HepG2 (cell line): Measurements from ENCODE around the gene ZNF605. TPM values are rescaled to one million over a fixed set of nuclear protein-coding genes. Genes with fewer than 3 reads are reported as not detected.

ENCODE experiments used
- AKAP8 ChIP-seq: sonication (generic); formaldehyde crosslinking; IDR thresholded peaks from 2 replicates; pipeline ENCODE4 v1.5.1; 2020; ENCODE audit warnings: mild to moderate bottlenecking, missing genetic modification reagents
- ASH2L ChIP-seq: fragments of 300-600, 200-600 bp; sonication (generic); IDR thresholded peaks from 2 replicates; pipeline ENCODE4 v1.7.0; 2017; ENCODE audit warnings: low read depth, mild to moderate bottlenecking, moderate library complexity, mixed read lengths, low read length; ENCODE audit not compliant: insufficient read length
- CBX2 ChIP-seq, 2 experiments: fragments of 200-600 bp in 1 of 2; sonication (generic); formaldehyde crosslinking in 1 of 2; IDR thresholded peaks; 2 replicates each; pipeline versions ENCODE4 v1.7.0 to v1.8.1; 2018 to 2022; ENCODE audit warnings: low read depth in 2 of 2, low read length in 1 of 2, mild to moderate bottlenecking in 1 of 2, missing genetic modification reagents in 1 of 2
- FLYWCH1 ChIP-seq: sonication (generic); formaldehyde crosslinking; IDR thresholded peaks from 2 replicates; pipeline ENCODE4 v1.8.1; 2023; ENCODE audit warnings: mild to moderate bottlenecking, missing genetic modification reagents
- GATA4 ChIP-seq: sonication (generic); IDR thresholded peaks from 2 replicates; pipeline ENCODE4 v1.6.1; 2016; ENCODE audit warnings: antibody characterized with exemption, low read depth, borderline replicate concordance
- GZF1 ChIP-seq: sonication (generic); formaldehyde crosslinking; IDR thresholded peaks from 2 replicates; pipeline ENCODE4 v1.5.1; 2020; ENCODE audit warnings: mild to moderate bottlenecking, missing genetic modification reagents
- HNF4G ChIP-seq, 2 experiments: sonication (generic) in 1 of 2; formaldehyde crosslinking in 1 of 2; IDR thresholded peaks; 2 replicates each; pipeline versions ENCODE4 v1.4.0 to v1.6.1; 2011 to 2020; ENCODE audit warnings: borderline replicate concordance in 2 of 2, low read depth in 2 of 2, mild to moderate bottlenecking in 2 of 2, low read length in 1 of 2, missing genetic modification reagents in 1 of 2, moderate library complexity in 1 of 2
- KMT2B ChIP-seq: IDR thresholded peaks from 2 replicates; pipeline ENCODE4 v1.6.1; 2016; ENCODE audit warnings: missing genetic modification reagents, missing compliant biosample characterization
- MEIS1 ChIP-seq: sonication (generic); formaldehyde crosslinking; IDR thresholded peaks from 2 replicates; pipeline ENCODE4 v1.9.0; 2021; ENCODE audit warnings: mild to moderate bottlenecking, missing genetic modification reagents, moderate library complexity, borderline replicate concordance
- MIER3 ChIP-seq: IDR thresholded peaks from 2 replicates; pipeline ENCODE4 v1.6.1; 2016; ENCODE audit warnings: missing compliant biosample characterization, borderline replicate concordance
- MTA1 ChIP-seq: sonication (generic); formaldehyde crosslinking; IDR thresholded peaks from 2 replicates; pipeline ENCODE4 v1.4.0; 2020; ENCODE audit warnings: missing genetic modification reagents, mild to moderate bottlenecking, borderline replicate concordance
- PAX8 ChIP-seq: sonication (generic); formaldehyde crosslinking; IDR thresholded peaks from 2 replicates; pipeline ENCODE4 v1.8.0; 2022; ENCODE audit warnings: mild to moderate bottlenecking, missing genetic modification reagents, borderline replicate concordance
- RXRB ChIP-seq: IDR thresholded peaks from 2 replicates; pipeline ENCODE4 v1.6.1; 2016; ENCODE audit warnings: borderline replicate concordance, missing genetic modification reagents, missing compliant biosample characterization
- SKI ChIP-seq: fragments of 450-650 bp; IDR thresholded peaks from one replicate; pipeline ENCODE4 v1.6.1; 2018; ENCODE audit warnings: mild to moderate bottlenecking; ENCODE audit not compliant: partially characterized antibody
- SOX5 ChIP-seq: IDR thresholded peaks from 2 replicates; pipeline ENCODE4 v1.6.1; 2016; ENCODE audit warnings: borderline replicate concordance
- SP1 ChIP-seq, 2 experiments: fragments of 450-650 bp in 1 of 2; sonication (generic) in 1 of 2; formaldehyde crosslinking in 1 of 2; IDR thresholded peaks; 2 replicates each; pipeline versions ENCODE4 v1.4.0 to v1.6.1; 2016 to 2020; ENCODE audit warnings: missing genetic modification reagents in 1 of 2
- SP2 ChIP-seq: sonication (generic); formaldehyde crosslinking; IDR thresholded peaks from 2 replicates; pipeline ENCODE4 v1.5.1; 2020; ENCODE audit warnings: mild to moderate bottlenecking, missing genetic modification reagents
- YEATS2 ChIP-seq: sonication (generic); formaldehyde crosslinking; IDR thresholded peaks from 2 replicates; pipeline ENCODE4 v1.4.0; 2020; ENCODE audit warnings: missing genetic modification reagents, borderline replicate concordance
- ZNF17 ChIP-seq: sonication (generic); formaldehyde crosslinking; IDR thresholded peaks from 2 replicates; pipeline ENCODE4 v1.5.0; 2020; ENCODE audit warnings: mild to moderate bottlenecking, missing genetic modification reagents
- ZNF207 ChIP-seq: fragments of 450-650 bp; IDR thresholded peaks from 2 replicates; pipeline ENCODE4 v1.6.1; 2016; ENCODE audit warnings: antibody characterized with exemption, borderline replicate concordance
- ZNF230 ChIP-seq: sonication (generic); formaldehyde crosslinking; IDR thresholded peaks from 2 replicates; pipeline ENCODE4 v1.4.0; 2020; ENCODE audit warnings: mild to moderate bottlenecking, missing genetic modification reagents
- ZNF335 ChIP-seq: sonication (generic); formaldehyde crosslinking; IDR thresholded peaks from 2 replicates; pipeline ENCODE4 v1.4.0; 2020; ENCODE audit warnings: missing genetic modification reagents
- ZNF350 ChIP-seq: sonication (generic); formaldehyde crosslinking; IDR thresholded peaks from 2 replicates; pipeline ENCODE4 v1.4.0; 2020; ENCODE audit warnings: mild to moderate bottlenecking, low read depth, missing genetic modification reagents, borderline replicate concordance
- ZNF367 ChIP-seq: sonication (generic); formaldehyde crosslinking; IDR thresholded peaks from 2 replicates; pipeline ENCODE4 v1.4.0; 2020; ENCODE audit warnings: missing genetic modification reagents, borderline replicate concordance
- ZNF382 ChIP-seq: sonication (generic); formaldehyde crosslinking; IDR thresholded peaks from 2 replicates; pipeline ENCODE4 v1.5.0; 2020; ENCODE audit warnings: missing genetic modification reagents, mild to moderate bottlenecking, borderline replicate concordance
- ZNF530 ChIP-seq: sonication (generic); formaldehyde crosslinking; IDR thresholded peaks from 2 replicates; pipeline ENCODE4 v1.5.0; 2020; ENCODE audit warnings: low read depth, mild to moderate bottlenecking, missing genetic modification reagents
- ZNF564 ChIP-seq: sonication (generic); formaldehyde crosslinking; IDR thresholded peaks from 2 replicates; pipeline ENCODE4 v1.8.1; 2023; ENCODE audit warnings: mild to moderate bottlenecking, missing genetic modification reagents
- ZNF629 ChIP-seq: sonication (generic); formaldehyde crosslinking; conservative IDR thresholded peaks from 2 replicates; pipeline ENCODE4 v1.5.0; 2020; ENCODE audit warnings: missing genetic modification reagents
- ZNF766 ChIP-seq: sonication (generic); formaldehyde crosslinking; IDR thresholded peaks from 2 replicates; pipeline ENCODE4 v1.5.0; 2020; ENCODE audit warnings: missing genetic modification reagents, borderline replicate concordance
- polyA plus RNA-seq, 8 experiments: library from polyadenylated mRNA; depleted of rRNA in 3 of 8; stranded (reverse) in 7 of 8; unstranded in 1 of 8; fragments of >200 nt; fragmentation: Illumina TruSeq in 4 of 8; extraction: Trizol in 4 of 8; gene quantifications; 2 replicates each; pipeline versions ENCODE4 v1.2.1 to v1.2.3, GENCODE V29; 2011 to 2016; ENCODE audit warnings: low read depth in 4 of 8, missing spikeins in 1 of 8, mixed read lengths in 1 of 8; ENCODE audit not compliant: insufficient read depth in 1 of 8
- total RNA-seq, 5 experiments: library from RNA; depleted of rRNA; stranded (reverse); fragments of >200 nt; fragmentation: Illumina TruSeq; extraction: Trizol; gene quantifications; 2 replicates each; pipeline ENCODE4 v1.2.3, GENCODE V29; 2016; ENCODE audit warnings: low read depth in 1 of 5
- TF ChIP-seq, protein P1 (sequence below): sonication (generic); formaldehyde crosslinking; IDR thresholded peaks from 2 replicates; pipeline ENCODE4 v1.4.0; 2020; ENCODE audit warnings: missing genetic modification reagents

The ZNF605 gene
- total and polyA plus RNA-seq, 2 of the 13 experiments (the other 11 are each of a cell fraction or from before 2014, with no cell fraction given), result 6.7 to 6.8 TPM

GRCh38 chr12:132956011-132956788, at the start of gene ZNF605 (continued):
- TF ChIP-seq ASH2L, result peak; percentile 53
- peak; percentile 25; the same call in 1 of the 2 replicates for TF ChIP-seq ZNF350 (CRISPR knock-in tag)
- TF ChIP-seq HNF4G (IDR thresholded peaks at IDR 0.05; ENCODE audit: borderline replicate concordance, low read depth, low read length), result no peak
- no peak for TF ChIP-seq HNF4G (CRISPR knock-in tag; IDR thresholded peaks at IDR 0.05; ENCODE audit: borderline replicate concordance, low read depth)
- TF ChIP-seq MIER3, result no peak; the same call in 1 of the 2 replicates
- 0 out of 2 replicates have a peak, but pooled peaks have one; percentile 40 for TF ChIP-seq ZNF766 (CRISPR knock-in tag)
- no peak for TF ChIP-seq ZNF629
- TF ChIP-seq RXRB (CRISPR knock-in tag), result no peak
- TF ChIP-seq ZNF382 (CRISPR knock-in tag), result no peak
- TF ChIP-seq ZNF564, result peak; percentile 55; the same call in 1 of the 2 replicates
- peak; percentile 43 for TF ChIP-seq SP2 (CRISPR knock-in tag)
- TF ChIP-seq ZNF17 (CRISPR knock-in tag), result no peak
- TF ChIP-seq GATA4, result no peak
- no peak for TF ChIP-seq MEIS1 (CRISPR knock-in tag)
- TF ChIP-seq ZNF230 (CRISPR knock-in tag), result 0 out of 2 replicates have a peak, but pooled peaks have one; percentile 19
- TF ChIP-seq KMT2B (CRISPR knock-in tag), result peak; percentile 67; the same call in 1 of the 2 replicates
- no peak for TF ChIP-seq FLYWCH1 (CRISPR knock-in tag)
- TF ChIP-seq YEATS2 (CRISPR knock-in tag), result peak; percentile 78
- TF ChIP-seq, protein P1, sequence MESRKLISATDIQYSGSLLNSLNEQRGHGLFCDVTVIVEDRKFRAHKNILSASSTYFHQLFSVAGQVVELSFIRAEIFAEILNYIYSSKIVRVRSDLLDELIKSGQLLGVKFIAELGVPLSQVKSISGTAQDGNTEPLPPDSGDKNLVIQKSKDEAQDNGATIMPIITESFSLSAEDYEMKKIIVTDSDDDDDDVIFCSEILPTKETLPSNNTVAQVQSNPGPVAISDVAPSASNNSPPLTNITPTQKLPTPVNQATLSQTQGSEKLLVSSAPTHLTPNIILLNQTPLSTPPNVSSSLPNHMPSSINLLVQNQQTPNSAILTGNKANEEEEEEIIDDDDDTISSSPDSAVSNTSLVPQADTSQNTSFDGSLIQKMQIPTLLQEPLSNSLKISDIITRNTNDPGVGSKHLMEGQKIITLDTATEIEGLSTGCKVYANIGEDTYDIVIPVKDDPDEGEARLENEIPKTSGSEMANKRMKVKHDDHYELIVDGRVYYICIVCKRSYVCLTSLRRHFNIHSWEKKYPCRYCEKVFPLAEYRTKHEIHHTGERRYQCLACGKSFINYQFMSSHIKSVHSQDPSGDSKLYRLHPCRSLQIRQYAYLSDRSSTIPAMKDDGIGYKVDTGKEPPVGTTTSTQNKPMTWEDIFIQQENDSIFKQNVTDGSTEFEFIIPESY (CRISPR knock-in tag), result peak; percentile 26; the same call in 1 of the 2 replicates
- no peak for TF ChIP-seq ZNF367 (CRISPR knock-in tag)
- no peak for TF ChIP-seq SP1 (IDR thresholded peaks at IDR 0.05)
- TF ChIP-seq SP1 (CRISPR knock-in tag; IDR thresholded peaks at IDR 0.05), result no peak
- TF ChIP-seq CBX2 (IDR thresholded peaks at IDR 0.05; ENCODE audit: low read depth, low read length), result no peak
- TF ChIP-seq CBX2 (CRISPR knock-in tag; IDR thresholded peaks at IDR 0.05; ENCODE audit: low read depth), result no peak
- TF ChIP-seq MTA1, result no peak
- no peak for TF ChIP-seq PAX8 (CRISPR knock-in tag)
- TF ChIP-seq ZNF530, result no peak
- TF ChIP-seq ZNF207, result no peak
- no peak for TF ChIP-seq AKAP8 (CRISPR knock-in tag)
- TF ChIP-seq ZNF335 (CRISPR knock-in tag), result peak; percentile 94
- TF ChIP-seq GZF1 (CRISPR knock-in tag), result no peak
- no peak for TF ChIP-seq SOX5 (CRISPR knock-in tag)
- no peak for TF ChIP-seq SKI
